GM18498 (cell line): Measurements from ENCODE around the gene RASAL2.
A peak's percentile ranks its signal among the peaks of the same experiment; 100 is the strongest.
"Not testable (repeated sequence)": the region's sequence is repeated elsewhere in the genome, so short reads cannot be mapped to it uniquely, and the experiment has no call there.

Experiments
- ATAC-seq: cut with Tn5 transposase; IDR thresholded peaks from one replicate; pipeline ENCODE4 v1.9.1; 2021; ENCODE audit warnings: mild to moderate bottlenecking, moderate library complexity; ENCODE audit not compliant: unreplicated experiment

Gene RASAL2

GRCh38 chr1:178151831-178152230 is 57.9 kb downstream of the RASAL2 start:
- no peak for ATAC-seq

- ATAC-seq, result no peak
Observed at GRCh38 chr1:178155481-178156255, 61.8 kb downstream of the RASAL2 start.

- ATAC-seq, result no peak
Observed at GRCh38 chr1:178160736-178161475, 67.0 kb downstream of the RASAL2 start.

GRCh38 chr1:178161516-178161915 is 67.6 kb downstream of the RASAL2 start:
- ATAC-seq, result no peak

- no peak for ATAC-seq
Observed at GRCh38 chr1:178165196-178165595, 71.3 kb downstream of the RASAL2 start.

- ATAC-seq, result no peak
Observed at GRCh38 chr1:178166429-178167024, 72.6 kb downstream of the RASAL2 start.

GRCh38 chr1:178168536-178168935 is 74.6 kb downstream of the RASAL2 start:
- no peak for ATAC-seq

- no peak for ATAC-seq
Observed at GRCh38 chr1:178169649-178170048, 75.7 kb downstream of the RASAL2 start.

- ATAC-seq, result no peak
Observed at GRCh38 chr1:178172939-178173338, 79.0 kb downstream of the RASAL2 start.

GRCh38 chr1:178174539-178174938 is 80.6 kb downstream of the RASAL2 start:
- no peak for ATAC-seq

- ATAC-seq, result no peak
Observed at GRCh38 chr1:178180405-178180804, 86.5 kb downstream of the RASAL2 start.

GRCh38 chr1:178183796-178184195 is 89.9 kb downstream of the RASAL2 start:
- ATAC-seq, result no peak

- ATAC-seq, result no peak
Observed at GRCh38 chr1:178188306-178188705, 94.4 kb downstream of the RASAL2 start.

- peak; percentile 71 for ATAC-seq
Observed at GRCh38 chr1:178189814-178190213, 95.9 kb downstream of the RASAL2 start.

GRCh38 chr1:178190881-178191280 is 97.0 kb downstream of the RASAL2 start:
- no peak for ATAC-seq

- no peak for ATAC-seq
Observed at GRCh38 chr1:178192686-178193085, 98.8 kb downstream of the RASAL2 start.

- ATAC-seq, result no peak
Observed at GRCh38 chr1:178196631-178197030, 102.7 kb downstream of the RASAL2 start.

GRCh38 chr1:178202095-178202494 is 108.2 kb downstream of the RASAL2 start:
- not testable (repeated sequence) for ATAC-seq

- ATAC-seq, result not testable (repeated sequence)
Observed at GRCh38 chr1:178202546-178202945, 108.6 kb downstream of the RASAL2 start.

- ATAC-seq, result not testable (repeated sequence)
Observed at GRCh38 chr1:178208269-178208856, 114.5 kb downstream of the RASAL2 start.

- no peak for ATAC-seq
Observed at GRCh38 chr1:178209935-178210334, 116.0 kb downstream of the RASAL2 start.
